Stomach (tissue), 9 donors: ENCODE results near the gene CLCN1. TPM values are rescaled to one million over a fixed set of nuclear protein-coding genes. Genes with fewer than 3 reads are reported as not detected.

Source experiments
- DNase-seq, 2 donors: peaks; one replicate each; pipeline versions ENCODE4 v3.0.0 to v3.0.0-alpha.2; 2013 to 2019
- H3K27ac ChIP-seq, 5 donors: fragments of 200-600 bp in 4 of 5; sonication (generic) in 4 of 5; one replicate each; pipeline ENCODE4 v1.5.1; 2013 to 2019; ENCODE audit warnings: mild to moderate bottlenecking in 1 of 5, moderate library complexity in 1 of 5
- H3K27me3 ChIP-seq, 3 donors: fragments of 200-600 bp; sonication (generic); one replicate each; pipeline ENCODE4 v1.5.1; 2017 to 2019; ENCODE audit warnings: mixed run types in 1 of 3
- H3K36me3 ChIP-seq, 4 donors: fragments of 200-600 bp; sonication (generic); 1 replicate in 3 of 4; 2 replicates in 1 of 4; pipeline ENCODE4 v1.5.1; 2016 to 2019
- H3K4me1 ChIP-seq, 4 donors: fragments of 200-600 bp; sonication (generic); one replicate each; pipeline ENCODE4 v1.5.1; 2016 to 2019
- H3K4me3 ChIP-seq, 4 donors: fragments of 200-600 bp; sonication (generic) in 3 of 4; one replicate each; pipeline ENCODE4 v1.5.1; 2016 to 2019; ENCODE audit warnings: mild to moderate bottlenecking in 1 of 4
- H3K9me3 ChIP-seq, 4 donors: fragments of 200-600 bp; sonication (generic); one replicate each; pipeline ENCODE4 v1.5.1; 2016 to 2019
- CTCF ChIP-seq, 7 experiments: fragments of 450-650 bp in 4 of 7; fragments of 200-600 bp in 3 of 7; sonication (generic) in 3 of 7; IDR thresholded peaks; one replicate each; pipeline ENCODE4 v1.5.1; 2016 to 2019; ENCODE audit warnings: antibody characterized with exemption in 7 of 7, control low read depth in 2 of 7, mild to moderate bottlenecking in 1 of 7
- EP300 ChIP-seq: sonication (generic); formaldehyde crosslinking; IDR thresholded peaks from one replicate; pipeline ENCODE4 v1.6.1; 2017; ENCODE audit warnings: antibody characterized with exemption
- POLR2A ChIP-seq, 4 donors: fragments of 450-650 bp; IDR thresholded peaks; one replicate each; pipeline ENCODE4 v1.6.1; 2016; ENCODE audit warnings: antibody characterized with exemption in 4 of 4, control low read depth in 2 of 4, mild to moderate bottlenecking in 1 of 4, moderate library complexity in 1 of 4
- POLR2AphosphoS5 ChIP-seq, 3 donors: sonication (generic); formaldehyde crosslinking; IDR thresholded peaks; one replicate each; pipeline ENCODE4 v1.6.1; 2016; ENCODE audit warnings: antibody characterized with exemption in 3 of 3
- WGBS, 5 donors: extraction: QIAGEN DNeasy Blood & Tissue Kit in 3 of 5; methylation state at CpG; one replicate each; pipeline versions ENCODE4 v1.1.5 to v1.1.7; 2013 to 2018; 5-methylcytosine and 5-hydroxymethylcytosine counted together
- intact Hi-C: fragments of 100-400 bp; cut with DNase I; formaldehyde crosslinking; loops from one replicate; pipeline ENCODE4 v1.15.1; 2023; ENCODE audit warnings: low total_unique reads
- polyA plus RNA-seq, 3 donors: library from polyadenylated mRNA; stranded (reverse); fragments of 200-250 nt; gene quantifications; one replicate each; pipeline ENCODE4 v1.2.3, GENCODE V29; 2013
- total RNA-seq, 5 donors: library from RNA; depleted of rRNA; stranded (reverse); fragments of >200 nt; gene quantifications; one replicate each; pipeline versions ENCODE4 v1.1.0 to v1.2.3, GENCODE V29; 2014 to 2016
- donor health status: healthy with polysubstance abuse.
- donor health status: Bipolar disorder and iron deficiency.
- donor health status: healthy.

The CLCN1 gene
- total and polyA plus RNA-seq, 8 donors, result 0.28 TPM; not detected in 7

- H3K4me3 ChIP-seq, result no peak overlapping the region
- TF ChIP-seq EP300 (no peak), POLR2AphosphoS5 (IDR thresholded peaks at IDR 0.05) (no peak), POLR2A (IDR thresholded peaks at IDR 0.05) (no peak), CTCF (IDR thresholded peaks at IDR 0.05) (no peak)
- H3K9me3 ChIP-seq, result no peaks in the 10 kb centered on the region
- intact Hi-C loops, result no loop called here
- peak overlapping the region in 3 of 5 donors; percentile 87 to 99 (median 88) for H3K27ac ChIP-seq
- 73 to 90% (median 85%) methylated on average over 7 to 15 of the region's 15 CpGs for WGBS, 5 donors
- DNase-seq, result no peak
- H3K4me1 ChIP-seq, result peaks cover 52 to 93% (median 77%) of the 10 kb centered on the region in 4 donors
- H3K36me3 ChIP-seq, result peaks cover 40 to 70% (median 55%) of the 10 kb centered on the region in 4 donors
- H3K27me3 ChIP-seq, result no peaks in the 10 kb centered on the region
Measured at GRCh38 chr7:143389316-143390103, 73.6 kb downstream of the CLCN1 start.

GRCh38 chr7:143390104-143390772, 74.3 kb downstream of the CLCN1 start:
- 77 to 97% (median 88%) methylated on average over 9 to 10 of the region's 10 CpGs for WGBS, 5 donors
- intact Hi-C loops, result no loop called here
- Histone ChIP-seq H3K9me3 (no peaks in the 10 kb centered on the region), H3K36me3 (peaks cover 40 to 70% (median 58%) of the 10 kb centered on the region in 4 donors), H3K27me3 (no peaks in the 10 kb centered on the region), H3K27ac (peak overlapping the region in 4 of 5 donors; percentile 81 to 99 (median 88)), H3K4me3 (no peak overlapping the region), H3K4me1 (peaks cover 49 to 91% (median 72%) of the 10 kb centered on the region in 4 donors)
- peak in 1 of 2 donors; percentile 9 for DNase-seq
- TF ChIP-seq POLR2AphosphoS5 (IDR thresholded peaks at IDR 0.05) (no peak), EP300 (no peak), POLR2A (IDR thresholded peaks at IDR 0.05) (no peak), CTCF (IDR thresholded peaks at IDR 0.05) (no peak)

- peak in 1 of 2 donors; percentile 41 for DNase-seq
- Histone ChIP-seq H3K36me3 (peaks cover 40 to 70% (median 58%) of the 10 kb centered on the region in 4 donors), H3K9me3 (no peaks in the 10 kb centered on the region), H3K4me3 (peak overlapping the region in 1 of 4 donors; percentile 13), H3K27me3 (no peaks in the 10 kb centered on the region), H3K4me1 (peaks cover 55 to 91% (median 73%) of the 10 kb centered on the region in 4 donors), H3K27ac (peak overlapping the region in 4 of 5 donors; percentile 81 to 99 (median 88))
- TF ChIP-seq EP300 (no peak), CTCF (IDR thresholded peaks at IDR 0.05) (no peak)
- intact Hi-C loops, result no loop called here
- WGBS, 5 donors, result 74 to 97% (median 88%) methylated on average over 9 of the region's 9 CpGs
Measured at GRCh38 chr7:143390773-143391317, 74.9 kb downstream of the CLCN1 start.
